Measurements from ENCODE around the gene EXOC3. TPM values are rescaled to one million over a fixed set of nuclear protein-coding genes. Genes with fewer than 3 reads are reported as not detected.

EXOC3 gene
- total RNA-seq, 2 experiments from 2014 or later, result 41.6 to 41.7 TPM

GRCh38 chr5:458547-459353, 15.8 kb downstream of the EXOC3 start:
- Mint-ChIP-seq H3K27me3 (ENCODE audit: low read depth) (no peaks in the 10 kb centered on the region), H3K36me3 (ENCODE audit: low read depth) (peaks cover 55% of the 10 kb centered on the region), H3K9me3 (no peaks in the 10 kb centered on the region), H3K4me1 (ENCODE audit: low read depth) (peaks cover 57% of the 10 kb centered on the region), H3K4me3 (peak overlapping the region; percentile 21), H3K27ac (peak overlapping the region; percentile 94)
- DNase-seq, result peak; percentile 87
- CTCF ChIA-PET, result interaction anchor here (1.0 to 4.0 kb wide), 2 partner anchors 11 to 13 kb away, joined by 4 to 27 read pairs; no protein-coding TSS in a partner anchor
- intact Hi-C loops (cut with micrococcal nuclease), result loop anchor here (1.0 to 5.0 kb wide), 5 partner anchors 14 to 241 kb away; partner anchors contain the start of genes CCDC127, EXOC3 and SDHA

- no peak for DNase-seq
- intact Hi-C loops (cut with micrococcal nuclease), result loop anchor here (1.0 to 5.0 kb wide), 5 partner anchors 13 to 242 kb away; partner anchors contain the start of genes CCDC127, EXOC3 and SDHA
- no peaks in the 10 kb centered on the region for H3K27me3 Mint-ChIP-seq (ENCODE audit: low read depth)
- H3K4me1 Mint-ChIP-seq (ENCODE audit: low read depth), result peaks cover 60% of the 10 kb centered on the region
- H3K4me3 Mint-ChIP-seq, result peak overlapping the region; percentile 21
- peaks cover 56% of the 10 kb centered on the region for H3K36me3 Mint-ChIP-seq (ENCODE audit: low read depth)
- H3K9me3 Mint-ChIP-seq, result no peaks in the 10 kb centered on the region
- CTCF ChIA-PET, result interaction anchor here (4.0 kb wide), 1 partner anchor 12 kb away, joined by 27 read pairs; no protein-coding TSS in a partner anchor
- peak overlapping the region; percentile 94 for H3K27ac Mint-ChIP-seq
Observed at GRCh38 chr5:459562-460272, 16.7 kb downstream of the EXOC3 start.

DNA sequence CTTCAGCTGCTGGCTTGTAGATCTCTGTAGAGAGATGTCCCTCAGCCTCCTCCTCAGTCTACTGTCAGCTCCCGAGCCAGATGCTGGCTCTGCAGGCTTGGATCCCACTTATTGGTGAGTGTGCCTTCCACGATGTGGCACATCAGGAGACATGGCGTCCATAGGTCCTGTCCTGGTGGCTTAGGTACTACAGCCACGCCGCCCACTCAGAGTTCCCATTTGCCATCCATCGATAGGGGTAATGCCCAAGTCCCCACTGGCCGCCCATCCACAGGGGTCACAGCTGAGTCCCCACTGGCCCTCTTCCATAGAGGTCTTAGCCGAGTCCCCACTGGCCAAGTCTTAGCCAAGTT, 17.3 kb downstream of the EXOC3 start:
- CTCF ChIA-PET, result interaction anchor here (4.0 kb wide), 1 partner anchor 13 kb away, joined by 27 read pairs; no protein-coding TSS in a partner anchor
- Mint-ChIP-seq H3K27me3 (ENCODE audit: low read depth) (no peaks in the 10 kb centered on the region), H3K36me3 (ENCODE audit: low read depth) (peaks cover 56% of the 10 kb centered on the region), H3K4me1 (ENCODE audit: low read depth) (peaks cover 60% of the 10 kb centered on the region), H3K27ac (peak overlapping the region; percentile 94), H3K9me3 (no peaks in the 10 kb centered on the region), H3K4me3 (no peak overlapping the region)
- DNase-seq, result no peak
- intact Hi-C loops (cut with micrococcal nuclease), result no loop called here

- no peaks in the 10 kb centered on the region for H3K9me3 Mint-ChIP-seq
- intact Hi-C loops (cut with micrococcal nuclease), result no loop called here
- no peak overlapping the region for H3K27ac Mint-ChIP-seq
- H3K4me3 Mint-ChIP-seq, result no peak overlapping the region
- CTCF ChIA-PET, result no interaction called here
- no peak for DNase-seq
- H3K36me3 Mint-ChIP-seq (ENCODE audit: low read depth), result peaks cover 51% of the 10 kb centered on the region
- H3K27me3 Mint-ChIP-seq (ENCODE audit: low read depth), result no peaks in the 10 kb centered on the region
- peaks cover 60% of the 10 kb centered on the region for H3K4me1 Mint-ChIP-seq (ENCODE audit: low read depth)
Observed at GRCh38 chr5:462051-462481, 19.1 kb downstream of the EXOC3 start.

GRCh38 chr5:463301-463700, 20.3 kb downstream of the EXOC3 start:
- Mint-ChIP-seq H3K27me3 (ENCODE audit: low read depth) (no peaks in the 10 kb centered on the region), H3K4me3 (no peak overlapping the region), H3K36me3 (ENCODE audit: low read depth) (peaks cover 45% of the 10 kb centered on the region), H3K27ac (peak overlapping the region; percentile 87), H3K4me1 (ENCODE audit: low read depth) (peaks cover 55% of the 10 kb centered on the region), H3K9me3 (no peaks in the 10 kb centered on the region)
- intact Hi-C loops (cut with micrococcal nuclease), result no loop called here
- no peak for DNase-seq
- CTCF ChIA-PET, result interaction anchor here (0.6 kb wide), 1 partner anchor 11 kb away, joined by 3 read pairs; no protein-coding TSS in a partner anchor

DNA sequence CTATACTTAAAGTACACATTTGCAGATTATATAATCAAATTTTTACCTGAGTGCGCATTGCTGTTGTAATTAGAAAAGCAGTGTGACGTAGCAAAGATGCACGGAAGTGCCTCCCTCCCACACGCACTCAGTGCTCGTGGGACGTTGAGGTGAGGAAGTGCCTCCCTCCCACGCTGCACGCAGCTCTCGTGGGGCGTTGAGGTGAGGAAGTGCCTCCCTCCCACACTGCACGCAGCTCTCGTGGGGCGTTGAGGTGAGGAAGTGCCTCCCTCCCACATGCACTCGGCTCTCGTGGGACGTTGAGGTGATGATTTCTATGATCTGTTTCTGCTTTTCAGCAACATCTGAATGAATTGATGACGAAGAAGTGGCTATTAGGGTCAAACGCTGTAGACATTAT, 21.0 kb downstream of the EXOC3 start:
- Mint-ChIP-seq H3K9me3 (no peaks in the 10 kb centered on the region), H3K36me3 (ENCODE audit: low read depth) (peaks cover 40% of the 10 kb centered on the region), H3K4me1 (ENCODE audit: low read depth) (peaks cover 49% of the 10 kb centered on the region), H3K27me3 (ENCODE audit: low read depth) (no peaks in the 10 kb centered on the region), H3K27ac (peak overlapping the region; percentile 87), H3K4me3 (peak overlapping the region; percentile 18)
- intact Hi-C loops (cut with micrococcal nuclease), result loop anchor here (1.0 kb wide), 1 partner anchor 8 kb away; no protein-coding TSS in a partner anchor
- CTCF ChIA-PET, result interaction anchor here (0.6 to 1.1 kb wide), 2 partner anchors 11 to 17 kb away, joined by 3 to 7 read pairs; no protein-coding TSS in a partner anchor
- peak; percentile 75 for DNase-seq

DNA sequence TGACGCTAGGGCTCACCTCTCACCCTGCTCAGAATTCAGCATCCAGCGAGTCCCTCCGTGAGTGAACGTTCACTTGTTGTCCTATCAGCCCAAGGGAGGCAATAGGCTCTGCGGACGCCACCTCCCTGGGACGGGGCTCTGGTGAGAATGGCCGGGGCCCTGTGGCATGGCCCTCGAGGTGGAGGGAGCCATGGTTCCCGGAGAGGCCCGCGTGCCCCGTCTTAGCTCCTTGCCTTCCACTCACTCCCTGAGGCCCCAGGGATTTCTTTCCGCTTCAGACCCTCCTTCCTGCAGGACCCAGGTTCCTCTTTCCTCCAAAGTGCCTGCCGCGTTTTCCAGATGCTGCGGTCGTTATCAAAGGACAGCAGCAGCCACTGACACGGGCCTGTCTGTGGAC, 21.5 kb downstream of the EXOC3 start:
- intact Hi-C loops (cut with micrococcal nuclease), result loop anchor here (1.0 kb wide), 1 partner anchor 8 kb away; no protein-coding TSS in a partner anchor
- H3K4me3 Mint-ChIP-seq, result no peak overlapping the region
- peaks cover 44% of the 10 kb centered on the region for H3K4me1 Mint-ChIP-seq (ENCODE audit: low read depth)
- H3K36me3 Mint-ChIP-seq (ENCODE audit: low read depth), result peaks cover 41% of the 10 kb centered on the region
- no peak for DNase-seq
- no peaks in the 10 kb centered on the region for H3K27me3 Mint-ChIP-seq (ENCODE audit: low read depth)
- no peaks in the 10 kb centered on the region for H3K9me3 Mint-ChIP-seq
- CTCF ChIA-PET, result interaction anchor here (1.1 kb wide), 1 partner anchor 18 kb away, joined by 7 read pairs; no protein-coding TSS in a partner anchor
- H3K27ac Mint-ChIP-seq, result peak overlapping the region; percentile 87

GRCh38 chr5:464843-465590, 22.0 kb downstream of the EXOC3 start:
- intact Hi-C loops (cut with micrococcal nuclease), result loop anchor here (1.0 kb wide), 1 partner anchor 7 kb away; no protein-coding TSS in a partner anchor
- Mint-ChIP-seq H3K4me1 (ENCODE audit: low read depth) (peaks cover 43% of the 10 kb centered on the region), H3K27me3 (ENCODE audit: low read depth) (no peaks in the 10 kb centered on the region), H3K4me3 (no peak overlapping the region), H3K27ac (no peak overlapping the region), H3K9me3 (no peaks in the 10 kb centered on the region), H3K36me3 (ENCODE audit: low read depth) (peaks cover 36% of the 10 kb centered on the region)
- CTCF ChIA-PET, result interaction anchor here (1.1 kb wide), 1 partner anchor 18 kb away, joined by 7 read pairs; no protein-coding TSS in a partner anchor
- DNase-seq, result no peak

- Mint-ChIP-seq H3K4me1 (ENCODE audit: low read depth) (peaks cover 43% of the 10 kb centered on the region), H3K9me3 (no peaks in the 10 kb centered on the region), H3K27ac (no peak overlapping the region), H3K36me3 (ENCODE audit: low read depth) (peaks cover 31% of the 10 kb centered on the region), H3K27me3 (ENCODE audit: low read depth) (no peaks in the 10 kb centered on the region), H3K4me3 (no peak overlapping the region)
- CTCF ChIA-PET, result no interaction called here
- no peak for DNase-seq
- intact Hi-C loops (cut with micrococcal nuclease), result no loop called here
Observed at GRCh38 chr5:465591-466403, 22.8 kb downstream of the EXOC3 start.

DNA sequence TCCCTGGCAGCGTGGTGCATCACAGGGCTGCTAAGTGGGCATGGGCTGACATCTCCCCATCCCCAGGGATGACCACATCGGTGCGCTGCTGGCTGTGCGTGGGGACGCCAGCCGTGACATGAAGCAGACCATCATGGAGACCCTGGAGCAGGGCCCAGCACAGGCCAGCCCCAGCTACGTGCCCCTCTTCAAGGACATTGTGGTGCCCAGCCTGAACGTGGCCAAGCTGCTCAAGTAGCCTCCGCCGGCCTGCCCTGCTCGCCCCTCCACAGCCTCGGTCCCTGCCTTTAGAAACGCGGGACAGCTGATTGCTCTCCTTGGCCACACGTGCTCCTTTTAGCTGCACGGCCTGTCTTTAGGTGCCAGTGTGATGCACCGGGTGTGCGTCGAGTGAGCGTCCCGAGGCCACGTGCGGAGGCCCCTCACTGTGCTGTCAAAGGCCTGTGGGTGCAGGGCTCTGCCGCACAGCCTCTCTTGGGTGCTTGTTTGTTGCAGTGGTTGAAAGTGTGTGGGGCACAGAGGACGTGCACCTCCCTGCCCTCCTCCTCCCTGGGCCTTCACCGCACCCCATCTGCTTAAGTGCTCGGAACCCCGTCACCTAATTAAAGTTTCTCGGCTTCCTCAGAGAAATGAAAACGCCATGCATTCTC, 23.8 kb downstream of the EXOC3 start:
- Mint-ChIP-seq H3K4me1 (ENCODE audit: low read depth) (peaks cover 50% of the 10 kb centered on the region), H3K36me3 (ENCODE audit: low read depth) (peaks cover 32% of the 10 kb centered on the region), H3K27ac (no peak overlapping the region), H3K9me3 (no peaks in the 10 kb centered on the region), H3K4me3 (no peak overlapping the region), H3K27me3 (ENCODE audit: low read depth) (no peaks in the 10 kb centered on the region)
- intact Hi-C loops (cut with micrococcal nuclease), result no loop called here
- DNase-seq, result no peak
- CTCF ChIA-PET, result no interaction called here

GRCh38 chr5:468401-468800, 25.4 kb downstream of the EXOC3 start:
- H3K4me1 Mint-ChIP-seq (ENCODE audit: low read depth), result peaks cover 36% of the 10 kb centered on the region
- CTCF ChIA-PET, result no interaction called here
- no peak overlapping the region for H3K27ac Mint-ChIP-seq
- no peak overlapping the region for H3K4me3 Mint-ChIP-seq
- peaks cover 21% of the 10 kb centered on the region for H3K36me3 Mint-ChIP-seq (ENCODE audit: low read depth)
- no peaks in the 10 kb centered on the region for H3K9me3 Mint-ChIP-seq
- no peak for DNase-seq
- intact Hi-C loops (cut with micrococcal nuclease), result no loop called here
- no peaks in the 10 kb centered on the region for H3K27me3 Mint-ChIP-seq (ENCODE audit: low read depth)

Measured in activated naive CD4-positive, alpha-beta T cell treated with anti-CD3 and anti-CD28 coated beads for 36 hours (primary cell).